Parathyroid adenoma (tissue), 2 donors: ENCODE data around the gene NAA50.

Experiments used
- H2AFZ ChIP-seq: fragments of 300-600 bp; sonication (generic); one replicate; pipeline ENCODE4 v1.7.0; 2017; ENCODE audit warnings: antibody characterized with exemption, mild to moderate bottlenecking
- H3K27ac ChIP-seq: fragments of 300-600 bp; sonication (generic); one replicate; pipeline ENCODE4 v1.7.0; 2017
- H3K27me3 ChIP-seq: fragments of 300-600 bp; sonication (generic); one replicate; pipeline ENCODE4 v1.7.0; 2017; ENCODE audit warnings: low read length; ENCODE audit not compliant: control insufficient read depth, insufficient read depth
- H3K36me3 ChIP-seq: fragments of 300-600 bp; sonication (generic); one replicate; pipeline ENCODE4 v1.7.0; 2017; ENCODE audit warnings: low read length; ENCODE audit not compliant: control insufficient read depth, insufficient read depth
- H3K4me1 ChIP-seq: fragments of 300-600 bp; sonication (generic); one replicate; pipeline ENCODE4 v1.7.0; 2017; ENCODE audit warnings: control low read depth
- H3K4me2 ChIP-seq: fragments of 300-600 bp; sonication (generic); one replicate; pipeline ENCODE4 v1.7.0; 2017; ENCODE audit warnings: low read length
- H3K4me3 ChIP-seq: fragments of 300-600 bp; sonication (generic); one replicate; pipeline ENCODE4 v1.7.0; 2017; ENCODE audit warnings: low read depth, low read length
- H3K79me2 ChIP-seq: fragments of 300-600 bp; sonication (generic); one replicate; pipeline ENCODE4 v1.7.0; 2017; ENCODE audit warnings: control low read depth
- H3K9ac ChIP-seq: fragments of 300-600 bp; sonication (generic); one replicate; pipeline ENCODE4 v1.7.0; 2017; ENCODE audit warnings: mild to moderate bottlenecking
- H3K9me3 ChIP-seq: fragments of 300-600 bp; sonication (generic); one replicate; pipeline ENCODE4 v1.7.0; 2017; ENCODE audit warnings: low read length; ENCODE audit not compliant: control insufficient read depth
- TF ChIP-seq, protein P1 (sequence below): fragments of 300-600 bp; sonication (generic); IDR thresholded peaks from one replicate; pipeline ENCODE4 v1.7.0; 2017; ENCODE audit warnings: antibody characterized with exemption, mild to moderate bottlenecking
- donor health status: primary hyperparathyroidism.

The NAA50 gene

DNA sequence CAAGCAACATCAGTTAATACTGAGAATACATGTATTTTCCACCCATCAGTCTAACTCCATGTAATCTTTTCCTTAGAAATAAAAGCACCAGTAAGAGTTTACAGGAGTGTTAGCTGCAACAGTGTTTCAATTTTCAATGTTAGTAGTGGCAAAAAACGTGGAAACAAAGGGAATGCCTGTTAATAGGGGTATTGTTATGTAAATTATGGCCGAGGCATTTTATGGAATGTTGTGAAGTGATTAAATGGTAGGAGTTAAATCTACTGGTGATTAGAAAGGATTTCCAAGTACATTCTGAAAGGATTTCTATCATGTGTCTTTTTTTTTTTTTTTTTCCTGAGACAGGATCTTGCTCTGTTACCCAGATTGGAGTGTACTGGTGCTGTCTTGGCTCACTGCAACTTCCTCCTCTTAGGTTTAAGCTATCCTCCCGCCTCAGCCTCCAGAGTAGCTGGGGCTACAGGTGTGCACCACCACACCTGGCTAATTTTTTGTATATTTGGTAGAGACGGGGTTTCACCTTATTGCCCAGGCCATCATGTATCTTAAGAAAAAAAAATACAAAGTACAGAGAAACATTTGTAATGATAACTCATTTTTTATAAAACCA, 7.4 kb upstream of the NAA50 start:
- H3K9ac ChIP-seq, result no peak overlapping the region
- no peak overlapping the region for H3K27ac ChIP-seq
- H3K4me1 ChIP-seq, result peaks cover 8% of the 10 kb centered on the region
- TF ChIP-seq, protein P1, sequence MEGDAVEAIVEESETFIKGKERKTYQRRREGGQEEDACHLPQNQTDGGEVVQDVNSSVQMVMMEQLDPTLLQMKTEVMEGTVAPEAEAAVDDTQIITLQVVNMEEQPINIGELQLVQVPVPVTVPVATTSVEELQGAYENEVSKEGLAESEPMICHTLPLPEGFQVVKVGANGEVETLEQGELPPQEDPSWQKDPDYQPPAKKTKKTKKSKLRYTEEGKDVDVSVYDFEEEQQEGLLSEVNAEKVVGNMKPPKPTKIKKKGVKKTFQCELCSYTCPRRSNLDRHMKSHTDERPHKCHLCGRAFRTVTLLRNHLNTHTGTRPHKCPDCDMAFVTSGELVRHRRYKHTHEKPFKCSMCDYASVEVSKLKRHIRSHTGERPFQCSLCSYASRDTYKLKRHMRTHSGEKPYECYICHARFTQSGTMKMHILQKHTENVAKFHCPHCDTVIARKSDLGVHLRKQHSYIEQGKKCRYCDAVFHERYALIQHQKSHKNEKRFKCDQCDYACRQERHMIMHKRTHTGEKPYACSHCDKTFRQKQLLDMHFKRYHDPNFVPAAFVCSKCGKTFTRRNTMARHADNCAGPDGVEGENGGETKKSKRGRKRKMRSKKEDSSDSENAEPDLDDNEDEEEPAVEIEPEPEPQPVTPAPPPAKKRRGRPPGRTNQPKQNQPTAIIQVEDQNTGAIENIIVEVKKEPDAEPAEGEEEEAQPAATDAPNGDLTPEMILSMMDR, result no peak
- H3K4me2 ChIP-seq, result no peak overlapping the region
- no peaks in the 10 kb centered on the region for H3K36me3 ChIP-seq
- peaks cover 53% of the 10 kb centered on the region for H3K79me2 ChIP-seq
- no peak overlapping the region for H3K4me3 ChIP-seq
- no peak overlapping the region for H2AFZ ChIP-seq
- H3K9me3 ChIP-seq, result no peaks in the 10 kb centered on the region
- no peaks in the 10 kb centered on the region for H3K27me3 ChIP-seq

DNA sequence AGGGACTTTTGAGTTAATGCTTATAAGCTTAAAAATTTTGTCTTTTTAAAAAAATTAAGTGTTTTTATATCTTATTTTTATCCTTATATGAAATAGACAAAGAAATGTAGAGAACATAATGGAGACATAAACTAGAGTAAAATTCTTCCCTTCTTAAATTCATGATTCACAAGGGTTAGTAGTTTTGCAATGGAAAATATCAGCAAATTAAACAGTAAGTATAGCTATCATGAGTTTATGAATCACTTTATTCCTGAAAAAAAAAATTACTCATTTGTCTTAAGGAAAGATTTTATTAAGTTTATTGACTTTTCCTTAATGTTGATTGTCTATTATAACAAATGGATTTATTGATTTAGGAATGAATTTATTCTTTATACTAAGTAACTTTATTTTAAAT, 5.1 kb upstream of the NAA50 start:
- TF ChIP-seq, protein P1, result no peak
- H3K9me3 ChIP-seq, result no peaks in the 10 kb centered on the region
- no peaks in the 10 kb centered on the region for H3K36me3 ChIP-seq
- no peak overlapping the region for H3K27ac ChIP-seq
- H3K4me2 ChIP-seq, result no peak overlapping the region
- no peaks in the 10 kb centered on the region for H3K27me3 ChIP-seq
- H3K9ac ChIP-seq, result no peak overlapping the region
- H3K4me1 ChIP-seq, result peaks cover 10% of the 10 kb centered on the region
- peaks cover 35% of the 10 kb centered on the region for H3K79me2 ChIP-seq
- no peak overlapping the region for H3K4me3 ChIP-seq
- no peak overlapping the region for H2AFZ ChIP-seq

DNA sequence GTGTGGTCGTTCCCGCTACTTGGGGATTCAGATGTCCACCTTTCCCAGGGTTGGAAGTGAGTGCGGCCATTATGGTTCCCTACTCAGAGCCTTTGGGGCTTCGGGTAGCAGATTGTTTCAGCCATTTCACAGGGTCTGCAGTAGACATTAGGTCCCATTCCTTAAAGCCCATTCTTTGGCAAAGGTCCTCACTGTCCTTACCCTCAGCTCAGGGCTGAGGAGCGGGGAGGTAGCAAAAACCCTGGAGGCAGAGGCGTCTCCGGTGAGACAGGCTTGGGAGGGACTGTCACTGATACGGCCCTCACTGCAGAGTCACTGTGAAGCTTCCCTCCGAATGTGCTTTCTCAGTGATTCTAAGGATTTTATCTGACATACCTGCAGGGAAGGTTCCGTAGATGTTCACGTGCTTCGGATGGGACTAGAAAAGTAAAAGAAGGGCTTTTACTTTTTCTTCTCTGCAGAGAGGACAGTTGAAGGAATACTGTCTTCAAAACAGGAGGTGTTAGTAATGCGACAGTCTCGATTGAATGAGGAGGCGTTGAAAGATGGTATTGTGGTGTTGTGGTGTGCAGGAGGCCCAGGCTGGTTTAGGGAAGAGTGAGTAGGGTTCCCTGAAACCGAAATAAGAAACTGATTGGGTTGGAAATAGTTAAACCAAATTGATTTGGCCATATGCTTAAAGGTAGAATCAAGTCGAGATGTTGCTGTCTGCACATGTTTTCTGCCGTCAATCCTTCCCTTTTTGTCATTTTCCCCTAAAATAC, 1.4 kb upstream of the NAA50 start:
- TF ChIP-seq, protein P1, result no peak
- Histone ChIP-seq H2AFZ (peak overlapping the region; percentile 94), H3K9me3 (no peaks in the 10 kb centered on the region), H3K9ac (peak overlapping the region; percentile 9), H3K4me3 (peak overlapping the region; percentile 86), H3K4me1 (peaks cover 25% of the 10 kb centered on the region), H3K27ac (peak overlapping the region; percentile 100), H3K4me2 (peak overlapping the region; percentile 90), H3K27me3 (no peaks in the 10 kb centered on the region), H3K79me2 (peaks cover 38% of the 10 kb centered on the region), H3K36me3 (no peaks in the 10 kb centered on the region)

GRCh38 chr3:113746548-113747282, 666 bp upstream of the NAA50 start, which contains the start of gene ATP6V1A:
Gene ATP6V1A, plus strand, starts transcription at chr3:113747035. Its CDS starts 31,719 bp downstream, at chr3:113778754.
- H3K4me2 ChIP-seq, result peak within 1 kb of the TSS; percentile 90
- no peaks in the 10 kb centered on the region for H3K9me3 ChIP-seq
- no peaks in the 10 kb centered on the region for H3K36me3 ChIP-seq
- peak within 1 kb of the TSS; percentile 100 for H3K27ac ChIP-seq
- H3K4me1 ChIP-seq, result peaks cover 25% of the 10 kb centered on the region
- peak within 1 kb of the TSS; percentile 87 for H3K9ac ChIP-seq
- H3K79me2 ChIP-seq, result peaks cover 43% of the 10 kb centered on the region
- H2AFZ ChIP-seq, result peak within 1 kb of the TSS; percentile 94
- TF ChIP-seq, protein P1, result peak; percentile 5
- no peaks in the 10 kb centered on the region for H3K27me3 ChIP-seq
- H3K4me3 ChIP-seq, result peak within 1 kb of the TSS; percentile 86
